ENCODE measurements around the gene MPP2.

DNA sequence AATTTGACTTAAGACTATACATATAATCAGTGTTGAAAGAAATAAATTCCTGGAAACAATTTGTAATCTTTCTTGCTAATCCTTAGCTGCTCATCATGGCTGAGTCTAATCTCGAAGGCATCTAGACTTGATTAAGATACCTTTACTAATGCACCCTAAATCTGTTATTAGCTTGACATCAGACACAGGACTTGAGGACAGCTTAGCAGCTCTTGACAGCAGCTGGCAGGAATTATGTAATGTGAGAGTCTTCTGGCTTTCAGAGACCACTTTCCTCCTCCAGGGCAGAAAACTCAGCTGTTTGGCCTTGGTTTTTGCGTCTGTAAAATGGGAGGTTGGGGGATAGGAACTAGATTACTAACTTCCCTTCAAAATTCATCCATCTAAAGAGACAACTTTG lies 7.1 kb upstream of the MPP2 start:
- TF ChIP-seq, protein P1, sequence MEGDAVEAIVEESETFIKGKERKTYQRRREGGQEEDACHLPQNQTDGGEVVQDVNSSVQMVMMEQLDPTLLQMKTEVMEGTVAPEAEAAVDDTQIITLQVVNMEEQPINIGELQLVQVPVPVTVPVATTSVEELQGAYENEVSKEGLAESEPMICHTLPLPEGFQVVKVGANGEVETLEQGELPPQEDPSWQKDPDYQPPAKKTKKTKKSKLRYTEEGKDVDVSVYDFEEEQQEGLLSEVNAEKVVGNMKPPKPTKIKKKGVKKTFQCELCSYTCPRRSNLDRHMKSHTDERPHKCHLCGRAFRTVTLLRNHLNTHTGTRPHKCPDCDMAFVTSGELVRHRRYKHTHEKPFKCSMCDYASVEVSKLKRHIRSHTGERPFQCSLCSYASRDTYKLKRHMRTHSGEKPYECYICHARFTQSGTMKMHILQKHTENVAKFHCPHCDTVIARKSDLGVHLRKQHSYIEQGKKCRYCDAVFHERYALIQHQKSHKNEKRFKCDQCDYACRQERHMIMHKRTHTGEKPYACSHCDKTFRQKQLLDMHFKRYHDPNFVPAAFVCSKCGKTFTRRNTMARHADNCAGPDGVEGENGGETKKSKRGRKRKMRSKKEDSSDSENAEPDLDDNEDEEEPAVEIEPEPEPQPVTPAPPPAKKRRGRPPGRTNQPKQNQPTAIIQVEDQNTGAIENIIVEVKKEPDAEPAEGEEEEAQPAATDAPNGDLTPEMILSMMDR (IDR thresholded peaks at IDR 0.05): no peak
- no peak for TF ChIP-seq POLR2A (IDR thresholded peaks at IDR 0.05)
